HUES6 (cell line): ENCODE data around the gene CBX3.
"Not testable (repeated sequence)": the region's sequence is repeated elsewhere in the genome, so short reads cannot be mapped to it uniquely, and the experiment has no call there.

Experiments
- H3K27ac ChIP-seq: 2 replicates; pipeline ENCODE4 v1.7.0; 2013; ENCODE audit warnings: low read depth, mild to moderate bottlenecking, low read length, inconsistent platforms
- H3K27me3 ChIP-seq: 2 replicates; pipeline ENCODE4 v1.6.1; 2013; ENCODE audit warnings: low read length; ENCODE audit not compliant: control insufficient read depth, insufficient read depth
- H3K36me3 ChIP-seq: 2 replicates; pipeline ENCODE4 v1.6.1; 2013; ENCODE audit warnings: low read length; ENCODE audit not compliant: control insufficient read depth, insufficient read depth
- H3K4me1 ChIP-seq: 2 replicates; pipeline ENCODE4 v1.6.1; 2013; ENCODE audit warnings: low read length; ENCODE audit not compliant: control insufficient read depth, insufficient read depth
- H3K4me3 ChIP-seq: 2 replicates; pipeline ENCODE4 v1.5.1; 2013; ENCODE audit warnings: low read depth, low read length
- H3K9ac ChIP-seq: one replicate; pipeline ENCODE4 v1.6.1; 2013; ENCODE audit warnings: mild to moderate bottlenecking, low read length
- H3K9me3 ChIP-seq: 2 replicates; pipeline ENCODE4 v1.6.1; 2013; ENCODE audit warnings: low read depth, low read length; ENCODE audit not compliant: control insufficient read depth, insufficient read depth

The CBX3 gene

GRCh38 chr7:26183545-26184280 lies 17.8 kb upstream of the CBX3 start:
- H3K27ac ChIP-seq, result no peak overlapping the region
- H3K4me1 ChIP-seq, result no peaks in the 10 kb centered on the region; the same call in 1 of the 2 replicates

GRCh38 chr7:26184281-26185101 lies 17.1 kb upstream of the CBX3 start:
- H3K9me3 ChIP-seq, H3K4me3 ChIP-seq, H3K27me3 ChIP-seq, H3K9ac ChIP-seq, H3K27ac ChIP-seq, H3K4me1 ChIP-seq: not testable (repeated sequence)
- peaks cover 30% of the 10 kb centered on the region for H3K36me3 ChIP-seq

More at GRCh38 chr7:26183545-26184280, 17.8 kb upstream of the CBX3 start:
- H3K9ac ChIP-seq, result no peak overlapping the region
- no peak overlapping the region for H3K4me3 ChIP-seq
- H3K36me3 ChIP-seq, result peaks cover 30% of the 10 kb centered on the region
- H3K27me3 ChIP-seq, result no peaks in the 10 kb centered on the region
- H3K9me3 ChIP-seq, result no peaks in the 10 kb centered on the region

- H3K4me3 ChIP-seq, result no peak overlapping the region
- H3K9me3 ChIP-seq, result no peaks in the 10 kb centered on the region
- H3K27me3 ChIP-seq, result no peaks in the 10 kb centered on the region
- peaks cover 35% of the 10 kb centered on the region for H3K36me3 ChIP-seq
- H3K27ac ChIP-seq, result no peak overlapping the region
- H3K9ac ChIP-seq, result no peak overlapping the region
- no peaks in the 10 kb centered on the region for H3K4me1 ChIP-seq
These were observed 16.3 kb upstream of the CBX3 start for GRCh38 chr7:26185131-26185843.

- Histone ChIP-seq H3K4me3 (no peak overlapping the region), H3K4me1 (no peaks in the 10 kb centered on the region), H3K9me3 (no peaks in the 10 kb centered on the region), H3K9ac (no peak overlapping the region), H3K27me3 (no peaks in the 10 kb centered on the region), H3K36me3 (peaks cover 37% of the 10 kb centered on the region), H3K27ac (no peak overlapping the region)
These were observed 15.7 kb upstream of the CBX3 start for GRCh38 chr7:26185844-26186180.

- H3K9ac ChIP-seq, result no peak overlapping the region
- no peak overlapping the region for H3K27ac ChIP-seq
- peaks cover 45% of the 10 kb centered on the region for H3K36me3 ChIP-seq
- H3K9me3 ChIP-seq, result no peaks in the 10 kb centered on the region
- no peaks in the 10 kb centered on the region for H3K27me3 ChIP-seq
- H3K4me1 ChIP-seq, result no peaks in the 10 kb centered on the region
- H3K4me3 ChIP-seq, result no peak overlapping the region
These were observed 14.9 kb upstream of the CBX3 start for GRCh38 chr7:26186364-26187311.

- H3K9ac ChIP-seq, result no peak overlapping the region
- H3K27me3 ChIP-seq, result no peaks in the 10 kb centered on the region
- no peaks in the 10 kb centered on the region for H3K9me3 ChIP-seq
- no peaks in the 10 kb centered on the region for H3K4me1 ChIP-seq
- peaks cover 54% of the 10 kb centered on the region for H3K36me3 ChIP-seq
- H3K4me3 ChIP-seq, result no peak overlapping the region
- H3K27ac ChIP-seq, result no peak overlapping the region
These were observed 14.0 kb upstream of the CBX3 start for GRCh38 chr7:26187380-26188205.

GRCh38 chr7:26188206-26188956 lies 13.2 kb upstream of the CBX3 start:
- H3K9ac ChIP-seq, result no peak overlapping the region
- H3K36me3 ChIP-seq, result peaks cover 62% of the 10 kb centered on the region
- no peak overlapping the region for H3K27ac ChIP-seq

GRCh38 chr7:26188957-26189541 lies 12.5 kb upstream of the CBX3 start:
- Histone ChIP-seq H3K4me1 (no peaks in the 10 kb centered on the region), H3K27me3 (no peaks in the 10 kb centered on the region), H3K9ac (no peak overlapping the region), H3K36me3 (peaks cover 69% of the 10 kb centered on the region), H3K27ac (no peak overlapping the region), H3K4me3 (no peak overlapping the region), H3K9me3 (no peaks in the 10 kb centered on the region)

More at GRCh38 chr7:26188206-26188956, 13.2 kb upstream of the CBX3 start:
- H3K9me3 ChIP-seq, result no peaks in the 10 kb centered on the region
- H3K4me1 ChIP-seq, result no peaks in the 10 kb centered on the region
- no peaks in the 10 kb centered on the region for H3K27me3 ChIP-seq
- no peak overlapping the region for H3K4me3 ChIP-seq

- no peaks in the 10 kb centered on the region for H3K9me3 ChIP-seq
- H3K27me3 ChIP-seq, result no peaks in the 10 kb centered on the region
- no peak overlapping the region for H3K4me3 ChIP-seq
- no peak overlapping the region for H3K27ac ChIP-seq
- no peak overlapping the region for H3K9ac ChIP-seq
- H3K4me1 ChIP-seq, result no peaks in the 10 kb centered on the region
- peaks cover 73% of the 10 kb centered on the region for H3K36me3 ChIP-seq
These were observed 11.8 kb upstream of the CBX3 start for GRCh38 chr7:26189697-26190096.
